Trophoblast cell (in vitro differentiated cells and primary cell): ENCODE data around the gene MGRN1.

Experiments used
- DNase-seq, 2 donors: peaks; one replicate each; pipeline ENCODE4 v3.0.0-alpha.2; 2016
- H2AFZ ChIP-seq: 2 replicates; pipeline ENCODE4 v1.6.1; 2013; ENCODE audit warnings: low read length, moderate library complexity, mild to moderate bottlenecking; ENCODE audit not compliant: insufficient read depth, poor library complexity
- H2AK5ac ChIP-seq: 2 replicates; pipeline ENCODE4 v1.6.1; 2013; ENCODE audit warnings: mild to moderate bottlenecking, low read length
- H2BK120ac ChIP-seq: 2 replicates; pipeline ENCODE4 v1.6.1; 2013; ENCODE audit warnings: low read length, mild to moderate bottlenecking, moderate library complexity; ENCODE audit not compliant: insufficient read depth, poor library complexity
- H2BK12ac ChIP-seq: 2 replicates; pipeline ENCODE4 v1.6.1; 2013; ENCODE audit warnings: mild to moderate bottlenecking, low read length, moderate library complexity
- H2BK5ac ChIP-seq: 2 replicates; pipeline ENCODE4 v1.6.1; 2013; ENCODE audit warnings: low read length, low read depth, moderate library complexity, mild to moderate bottlenecking; ENCODE audit not compliant: poor library complexity
- H3K14ac ChIP-seq: 2 replicates; pipeline ENCODE4 v1.6.1; 2013; ENCODE audit warnings: mild to moderate bottlenecking, low read length
- H3K18ac ChIP-seq: 2 replicates; pipeline ENCODE4 v1.6.1; 2013; ENCODE audit warnings: mild to moderate bottlenecking, low read length
- H3K23ac ChIP-seq: 2 replicates; pipeline ENCODE4 v1.6.1; 2013; ENCODE audit warnings: low read length
- H3K27ac ChIP-seq: 2 replicates; pipeline ENCODE4 v1.5.1; 2013; ENCODE audit warnings: low read depth, mild to moderate bottlenecking, inconsistent platforms, low read length, moderate library complexity
- H3K27me3 ChIP-seq: 2 replicates; pipeline ENCODE4 v1.6.1; 2013; ENCODE audit warnings: inconsistent platforms, mild to moderate bottlenecking, low read length, moderate library complexity; ENCODE audit not compliant: insufficient read depth
- H3K36me3 ChIP-seq, 2 experiments: 1 replicate in 1 of 2; 2 replicates in 1 of 2; pipeline ENCODE4 v1.6.1; 2013; ENCODE audit warnings: low read length in 2 of 2, mild to moderate bottlenecking in 2 of 2, moderate library complexity in 1 of 2; ENCODE audit not compliant: insufficient read depth in 2 of 2, control insufficient read depth in 1 of 2
- H3K4ac ChIP-seq: 2 replicates; pipeline ENCODE4 v1.6.1; 2013; ENCODE audit warnings: low read depth, mild to moderate bottlenecking, low read length, moderate library complexity
- H3K4me1 ChIP-seq, 2 experiments: 1 replicate in 1 of 2; 2 replicates in 1 of 2; pipeline ENCODE4 v1.6.1; 2013; ENCODE audit warnings: low read length in 2 of 2, mild to moderate bottlenecking in 2 of 2, moderate library complexity in 1 of 2; ENCODE audit not compliant: insufficient read depth in 2 of 2, control insufficient read depth in 1 of 2
- H3K4me2 ChIP-seq: 2 replicates; pipeline ENCODE4 v1.6.1; 2013; ENCODE audit warnings: inconsistent platforms, mild to moderate bottlenecking, low read length, moderate library complexity
- H3K4me3 ChIP-seq: 2 replicates; pipeline ENCODE4 v1.5.1; 2013; ENCODE audit warnings: mild to moderate bottlenecking, low read depth, low read length, inconsistent platforms
- H3K79me1 ChIP-seq: one replicate; pipeline ENCODE4 v1.6.1; 2013; ENCODE audit warnings: low read length
- H3K79me2 ChIP-seq: 2 replicates; pipeline ENCODE4 v1.6.1; 2013; ENCODE audit warnings: low read length, mild to moderate bottlenecking; ENCODE audit not compliant: control insufficient read depth, insufficient read depth, poor library complexity
- H3K9ac ChIP-seq: 2 replicates; pipeline ENCODE4 v1.6.1; 2013; ENCODE audit warnings: mild to moderate bottlenecking, low read length
- H3K9me3 ChIP-seq: 2 replicates; pipeline ENCODE4 v1.6.1; 2013; ENCODE audit warnings: low read depth, mild to moderate bottlenecking, control low read depth, inconsistent platforms, low read length; ENCODE audit not compliant: insufficient read depth
- H4K12ac ChIP-seq: 2 replicates; pipeline ENCODE4 v1.6.1; 2013; ENCODE audit warnings: low read depth, mild to moderate bottlenecking, low read length, moderate library complexity
- H4K8ac ChIP-seq: 2 replicates; pipeline ENCODE4 v1.6.1; 2013; ENCODE audit warnings: low read depth, mild to moderate bottlenecking, low read length, moderate library complexity
- H4K91ac ChIP-seq: one replicate; pipeline ENCODE4 v1.6.1; 2013; ENCODE audit warnings: low read depth, mild to moderate bottlenecking, low read length, moderate library complexity
- WGBS: extraction: QIAGEN DNeasy Blood & Tissue Kit; methylation state at CpG from one replicate; pipeline ENCODE4 v1.1.7; 2013; ENCODE audit warnings: missing lambda C conversion rate; ENCODE audit not compliant: insufficient read length, insufficient coverage; ENCODE audit errors: extremely low coverage; 5-methylcytosine and 5-hydroxymethylcytosine counted together

MGRN1 gene

GRCh38 chr16:4656221-4656620 is 31.6 kb downstream of the MGRN1 start:
- no peak overlapping the region for H2BK5ac ChIP-seq
- H4K91ac ChIP-seq = no peak overlapping the region
- no peak overlapping the region for H3K14ac ChIP-seq
- H3K18ac ChIP-seq = no peak overlapping the region
- H4K12ac ChIP-seq = no peak overlapping the region
- H3K27ac ChIP-seq = no peak overlapping the region
- no peak overlapping the region for H4K8ac ChIP-seq
- WGBS = no CpG with 5 or more reads among the region's 12 CpGs
- H3K9ac ChIP-seq = no peak overlapping the region
- no peaks in the 10 kb centered on the region for H3K27me3 ChIP-seq
- H3K9me3 ChIP-seq = peaks cover 6% of the 10 kb centered on the region
- no peaks in the 10 kb centered on the region for H3K79me1 ChIP-seq
- H3K4ac ChIP-seq = no peak overlapping the region
- no peaks in the 10 kb centered on the region for H3K79me2 ChIP-seq
- no peak overlapping the region for H3K4me2 ChIP-seq
- H2BK120ac ChIP-seq = no peak overlapping the region
- H3K4me3 ChIP-seq = no peak overlapping the region
- H2AFZ ChIP-seq = no peak overlapping the region
- no peak for DNase-seq
- no peaks in the 10 kb centered on the region for H3K4me1 ChIP-seq
- no peak overlapping the region for H3K23ac ChIP-seq
- peaks cover 79 to 83% of the 10 kb centered on the region in 2 experiments for H3K36me3 ChIP-seq
- no peak overlapping the region for H2BK12ac ChIP-seq
- H2AK5ac ChIP-seq = no peak overlapping the region

GRCh38 chr16:4656695-4657686 is 32.4 kb downstream of the MGRN1 start:
- no peak overlapping the region for H2BK120ac ChIP-seq
- peaks cover 5% of the 10 kb centered on the region for H3K9me3 ChIP-seq
- no peak overlapping the region for H3K14ac ChIP-seq
- no peak overlapping the region for H2BK12ac ChIP-seq
- no peak overlapping the region for H3K27ac ChIP-seq
- H2BK5ac ChIP-seq = no peak overlapping the region
- peaks cover 78 to 80% of the 10 kb centered on the region in 2 experiments for H3K36me3 ChIP-seq
- no peak overlapping the region for H3K23ac ChIP-seq
- H3K79me2 ChIP-seq = no peaks in the 10 kb centered on the region
- H3K79me1 ChIP-seq = no peaks in the 10 kb centered on the region
- no CpG with 5 or more reads among the region's 25 CpGs for WGBS
- no peak overlapping the region for H2AK5ac ChIP-seq
- H2AFZ ChIP-seq = no peak overlapping the region
- H4K12ac ChIP-seq = no peak overlapping the region
- H3K18ac ChIP-seq = no peak overlapping the region
- no peak overlapping the region for H3K4me2 ChIP-seq
- H4K91ac ChIP-seq = no peak overlapping the region
- H3K27me3 ChIP-seq = no peaks in the 10 kb centered on the region
- no peak for DNase-seq
- H4K8ac ChIP-seq = no peak overlapping the region
- no peaks in the 10 kb centered on the region for H3K4me1 ChIP-seq
- H3K4me3 ChIP-seq = no peak overlapping the region
- H3K9ac ChIP-seq = no peak overlapping the region
- H3K4ac ChIP-seq = no peak overlapping the region

GRCh38 chr16:4659363-4660353 is 35.0 kb downstream of the MGRN1 start:
- Histone ChIP-seq H3K9me3 (peaks cover 2% of the 10 kb centered on the region), H2BK12ac (no peak overlapping the region), H3K36me3 (peaks cover 64 to 70% of the 10 kb centered on the region in 2 experiments), H3K23ac (no peak overlapping the region), H3K4ac (no peak overlapping the region), H3K4me1 (peaks cover 0 to 8% of the 10 kb centered on the region in 2 experiments), H3K79me2 (no peaks in the 10 kb centered on the region), H3K4me2 (no peak overlapping the region), H3K9ac (no peak overlapping the region), H4K8ac (no peak overlapping the region), H2BK5ac (no peak overlapping the region), H4K91ac (no peak overlapping the region), H2AK5ac (no peak overlapping the region), H4K12ac (no peak overlapping the region), H3K27me3 (no peaks in the 10 kb centered on the region), H2AFZ (no peak overlapping the region), H3K14ac (no peak overlapping the region), H2BK120ac (no peak overlapping the region), H3K27ac (no peak overlapping the region), H3K4me3 (no peak overlapping the region), H3K18ac (no peak overlapping the region), H3K79me1 (no peaks in the 10 kb centered on the region)
- WGBS = no CpG with 5 or more reads among the region's 29 CpGs
- no peak for DNase-seq

- WGBS = no CpG with 5 or more reads among the region's 18 CpGs
- H3K9ac ChIP-seq = no peak overlapping the region
- no peak overlapping the region for H3K18ac ChIP-seq
Observed at GRCh38 chr16:4660454-4661007, 35.9 kb downstream of the MGRN1 start.

More at GRCh38 chr16:4660454-4661007, 35.9 kb downstream of the MGRN1 start:
- Histone ChIP-seq H2AFZ (no peak overlapping the region), H3K14ac (no peak overlapping the region), H3K4ac (no peak overlapping the region), H3K4me3 (no peak overlapping the region), H3K23ac (no peak overlapping the region), H2BK5ac (no peak overlapping the region), H3K27me3 (no peaks in the 10 kb centered on the region), H3K4me1 (peaks cover 3 to 11% of the 10 kb centered on the region in 2 experiments), H3K9me3 (no peaks in the 10 kb centered on the region), H2AK5ac (no peak overlapping the region), H4K8ac (no peak overlapping the region), H3K79me1 (no peaks in the 10 kb centered on the region), H3K27ac (no peak overlapping the region), H3K4me2 (no peak overlapping the region), H4K91ac (no peak overlapping the region), H2BK12ac (no peak overlapping the region), H2BK120ac (no peak overlapping the region), H3K36me3 (peaks cover 58 to 67% of the 10 kb centered on the region in 2 experiments), H4K12ac (no peak overlapping the region), H3K79me2 (no peaks in the 10 kb centered on the region)
- DNase-seq = no peak
